Measurements from ENCODE around the gene EPX.
"Not testable (repeated sequence)": the region's sequence is repeated elsewhere in the genome, so short reads cannot be mapped to it uniquely, and the experiment has no call there.

EPX gene

DNA sequence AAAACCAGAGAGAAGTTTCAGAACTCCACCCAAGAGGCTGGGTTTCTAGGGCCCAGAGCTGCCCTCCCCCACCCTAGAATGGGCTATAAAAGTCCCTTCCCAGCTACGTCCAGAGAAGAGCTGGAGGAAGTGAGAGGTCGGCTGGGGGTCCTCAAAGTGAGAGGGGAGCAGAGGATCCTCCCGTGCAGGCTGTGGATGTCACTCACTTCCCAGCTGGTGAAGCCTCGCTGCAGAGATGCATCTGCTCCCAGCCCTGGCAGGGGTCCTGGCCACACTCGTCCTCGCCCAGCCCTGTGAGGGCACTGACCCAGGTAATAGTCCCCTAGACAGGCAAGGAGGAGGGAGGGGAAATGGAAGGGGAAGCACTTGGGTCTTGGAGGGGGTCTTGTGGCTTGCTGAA is at the start of gene EPX:
Gene EPX (plus strand): TSS at position 115 of the 400 bp plus-strand sequence. CDS start 121 bp downstream, at position 236.
- in situ Hi-C loops (cut with MboI; ENCODE audit: low pct_unique_long_range_greater_than_20kb, low sequenced_read_pairs), result no loop called here
- DNase-seq, result no peak

DNA sequence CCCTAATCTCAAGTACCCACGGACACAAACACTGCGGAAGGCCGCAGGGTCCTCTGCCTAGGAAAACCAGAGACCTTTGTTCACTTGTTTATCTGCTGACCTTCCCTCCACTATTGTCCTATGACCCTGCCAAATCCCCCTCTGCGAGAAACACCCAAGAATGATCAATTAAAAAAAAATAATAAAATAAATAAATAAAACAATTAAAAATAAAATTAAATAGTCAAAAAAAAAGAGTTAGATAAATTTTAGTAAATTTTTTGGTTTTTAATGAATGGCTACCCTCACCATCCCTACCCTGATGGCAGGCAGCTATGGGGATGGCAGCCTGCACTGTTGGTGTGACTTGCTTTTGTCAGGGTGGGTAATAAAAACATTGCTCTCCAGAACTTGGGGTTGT is 49.2 kb upstream of the EPX start:
- DNase-seq; in situ Hi-C loops (cut with MboI; ENCODE audit: low pct_unique_long_range_greater_than_20kb, low sequenced_read_pairs): not testable (repeated sequence)

DNA sequence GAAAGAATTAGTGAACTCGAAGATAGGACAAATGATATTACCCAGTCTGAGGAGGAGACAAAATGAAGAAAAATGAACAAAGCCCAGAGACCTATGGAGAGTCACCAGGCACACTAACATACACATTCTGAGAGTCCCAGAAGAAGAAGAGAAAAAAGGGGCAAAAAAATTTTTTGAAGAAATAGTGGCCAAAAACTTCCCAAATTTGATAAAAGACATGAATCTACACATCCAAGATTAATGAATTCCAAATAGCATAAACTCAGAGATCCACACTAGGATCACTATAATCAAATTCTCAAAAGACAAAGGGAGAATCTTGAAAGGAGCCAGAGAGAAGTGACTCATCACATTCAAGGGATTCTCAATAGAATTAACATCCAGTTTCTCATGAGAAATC is 47.7 kb upstream of the EPX start:
- no peak for DNase-seq
- in situ Hi-C loops (cut with MboI; ENCODE audit: low pct_unique_long_range_greater_than_20kb, low sequenced_read_pairs), result no loop called here

DNA sequence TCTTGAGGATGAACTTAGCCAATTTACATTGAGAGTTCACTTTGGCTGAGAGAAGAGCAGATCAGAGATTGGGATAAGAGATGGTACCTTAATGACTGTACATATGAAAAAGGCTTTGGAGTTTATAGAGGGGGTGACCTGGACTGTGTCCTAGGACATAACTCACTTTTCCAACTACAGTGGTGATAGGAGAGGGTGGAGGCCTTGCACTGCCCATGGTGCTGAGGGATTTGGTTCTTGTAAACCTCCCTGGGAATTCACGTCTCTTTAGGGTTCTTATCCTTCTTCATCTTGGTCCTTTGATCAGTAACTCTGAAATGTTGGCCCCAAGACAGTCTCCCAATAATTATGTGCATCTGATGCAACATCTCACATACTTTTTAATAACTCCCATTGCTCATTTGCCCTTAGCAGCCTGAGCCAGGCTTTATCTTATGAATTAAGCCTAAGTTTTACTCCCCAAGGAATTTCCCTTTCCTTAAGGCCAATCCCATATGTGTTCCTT is 44.5 kb upstream of the EPX start, which contains the start of gene OR4D1:
Gene OR4D1 (plus strand): TSS at position 455 of the 505 bp plus-strand sequence. CDS start 6,770 bp downstream, outside the sequence.
- in situ Hi-C loops (cut with MboI; ENCODE audit: low pct_unique_long_range_greater_than_20kb, low sequenced_read_pairs), result no loop called here

GRCh38 chr17:58148609-58149008 is 43.9 kb upstream of the EPX start:
- in situ Hi-C loops (cut with MboI; ENCODE audit: low pct_unique_long_range_greater_than_20kb, low sequenced_read_pairs), result no loop called here
- DNase-seq, result no peak

More for the DNA sequence above, 44.5 kb upstream of the EPX start, which contains the start of gene OR4D1:
- DNase-seq, result no peak

GRCh38 chr17:58150394-58150793 is 42.1 kb upstream of the EPX start:
- no peak for DNase-seq
- in situ Hi-C loops (cut with MboI; ENCODE audit: low pct_unique_long_range_greater_than_20kb, low sequenced_read_pairs), result no loop called here

DNA sequence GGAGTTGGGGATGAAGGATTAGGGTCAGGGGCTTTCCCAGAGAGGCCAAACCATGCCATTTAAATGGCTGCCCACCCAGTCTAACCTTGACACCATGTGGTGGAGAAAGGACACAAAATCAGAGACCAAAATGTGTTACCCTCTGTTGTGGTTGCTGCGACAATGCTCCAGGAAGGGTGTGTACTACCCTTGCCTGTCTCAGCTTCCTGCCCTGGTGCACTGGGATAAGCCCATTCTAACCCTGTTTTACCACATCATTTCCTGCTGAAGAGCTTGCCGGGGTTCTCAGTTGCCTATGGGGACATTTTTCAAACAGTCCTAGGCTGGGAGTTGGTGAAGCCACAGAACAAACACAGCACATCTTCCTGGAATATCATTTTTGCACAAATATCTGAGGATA is 39.5 kb upstream of the EPX start:
- in situ Hi-C loops (cut with MboI; ENCODE audit: low pct_unique_long_range_greater_than_20kb, low sequenced_read_pairs), result no loop called here
- peak; percentile 76 for DNase-seq

DNA sequence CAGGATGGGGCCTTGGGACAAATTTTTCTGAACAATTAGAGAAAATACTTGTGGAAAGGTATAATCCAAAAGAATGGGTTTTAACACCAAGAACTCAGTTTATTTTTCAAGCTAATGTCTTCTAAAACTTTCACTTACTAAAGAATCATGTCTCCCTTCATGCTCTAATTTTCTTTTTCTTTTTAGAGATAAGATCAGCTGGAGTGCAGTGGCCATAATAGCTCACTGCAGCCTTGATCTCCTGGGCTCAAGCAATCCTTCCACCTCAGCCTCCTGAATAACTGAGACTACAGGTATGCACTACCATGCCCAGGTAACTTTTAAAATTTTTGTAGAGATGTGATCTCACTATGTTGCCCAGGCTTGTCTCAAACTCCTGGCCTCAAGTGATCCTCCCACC is 38.9 kb upstream of the EPX start:
- in situ Hi-C loops (cut with MboI; ENCODE audit: low pct_unique_long_range_greater_than_20kb, low sequenced_read_pairs), result no loop called here
- DNase-seq, result no peak

DNA sequence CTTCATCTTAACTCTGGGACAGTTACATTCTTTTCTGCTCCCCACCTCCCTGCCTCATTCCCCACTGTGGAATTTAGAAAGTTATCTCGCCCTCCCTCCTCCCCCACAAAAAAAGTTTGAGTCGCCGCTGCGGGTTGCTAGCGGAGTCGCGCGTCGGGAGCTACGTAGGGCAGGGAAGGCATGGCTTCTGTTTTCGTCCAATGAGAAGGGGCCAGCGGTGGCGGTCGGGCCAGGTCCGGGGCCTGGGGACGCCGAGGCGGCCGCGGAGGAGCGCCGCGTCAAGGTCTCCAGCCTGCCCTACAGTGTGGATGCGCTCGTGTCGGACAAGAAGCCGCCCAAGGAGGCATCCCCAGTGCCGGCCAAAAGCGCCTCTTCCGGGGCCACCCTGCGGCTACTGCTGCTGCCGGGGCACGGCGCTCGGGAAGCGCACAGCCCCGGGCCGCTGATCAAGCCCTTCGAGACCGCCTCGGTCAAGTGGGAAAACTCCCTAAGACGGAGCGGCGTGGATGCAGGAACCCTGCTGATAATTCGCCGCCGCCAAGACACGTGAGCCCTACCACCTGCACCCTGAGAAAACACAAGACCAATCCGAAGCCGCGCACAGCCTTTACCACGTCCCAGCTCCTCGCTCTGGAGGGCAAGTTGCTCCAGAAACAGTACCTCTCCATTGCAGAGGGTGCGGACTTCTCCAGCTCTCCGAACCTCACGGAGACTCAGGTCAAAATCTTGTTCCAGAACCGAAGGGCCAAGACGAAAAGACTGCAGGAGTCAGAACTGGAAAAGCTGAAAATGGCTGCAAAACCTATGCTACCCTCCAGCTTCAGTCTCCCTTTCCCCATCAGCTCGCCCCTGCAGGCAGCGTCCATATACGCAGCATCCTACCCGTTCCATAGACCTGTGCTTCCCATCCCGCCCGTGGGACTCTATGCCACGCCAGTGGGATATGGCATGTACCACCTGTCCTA is 35.4 kb upstream of the EPX start:
- DNase-seq, result peak; percentile 9
- in situ Hi-C loops (cut with MboI; ENCODE audit: low pct_unique_long_range_greater_than_20kb, low sequenced_read_pairs), result no loop called here

GRCh38 chr17:58158181-58158580 is 34.3 kb upstream of the EPX start:
- DNase-seq, result no peak
- in situ Hi-C loops (cut with MboI; ENCODE audit: low pct_unique_long_range_greater_than_20kb, low sequenced_read_pairs), result no loop called here

DNA sequence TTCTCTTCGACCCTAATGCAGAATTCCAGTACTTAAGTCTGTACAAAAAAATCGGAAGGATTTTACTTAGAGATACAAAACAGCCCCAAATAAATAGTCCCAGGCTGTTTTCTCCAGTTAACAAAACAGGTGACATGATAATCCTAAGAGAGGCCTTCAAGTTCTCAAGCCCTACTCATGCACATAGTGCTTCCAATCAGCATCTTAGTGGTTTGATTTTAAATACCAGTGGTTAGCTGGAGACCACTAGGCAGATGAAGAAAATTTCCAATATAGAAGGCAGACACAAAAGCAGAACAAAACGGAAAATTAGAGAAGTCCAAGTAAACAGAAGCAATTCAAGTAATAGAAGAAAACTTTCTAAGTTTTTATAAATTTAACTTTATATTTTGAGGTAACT is 31.0 kb upstream of the EPX start:
- in situ Hi-C loops (cut with MboI; ENCODE audit: low pct_unique_long_range_greater_than_20kb, low sequenced_read_pairs), result no loop called here

DNA sequence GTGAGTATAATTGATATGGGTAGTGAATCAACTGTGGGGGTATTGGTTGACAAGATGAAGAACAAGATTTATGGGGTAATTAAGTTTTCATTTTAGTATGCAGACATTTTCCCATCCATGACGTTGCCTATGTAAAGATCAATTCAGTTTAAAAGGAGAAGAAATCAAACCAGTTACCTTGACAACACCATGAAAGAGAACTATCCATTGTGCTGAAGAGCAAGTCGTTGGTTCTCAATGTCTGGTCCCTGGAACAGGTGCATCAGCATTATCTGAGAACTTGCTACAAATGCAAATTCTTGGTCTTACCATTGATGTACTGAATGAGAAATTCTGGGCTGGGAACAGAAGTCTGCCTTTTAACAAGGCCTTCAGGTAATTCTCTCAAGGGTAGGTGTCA is 26.5 kb upstream of the EPX start:
- in situ Hi-C loops (cut with MboI; ENCODE audit: low pct_unique_long_range_greater_than_20kb, low sequenced_read_pairs), result no loop called here
- DNase-seq, result no peak

More for the DNA sequence above, 31.0 kb upstream of the EPX start:
- peak; percentile 39 for DNase-seq

DNA sequence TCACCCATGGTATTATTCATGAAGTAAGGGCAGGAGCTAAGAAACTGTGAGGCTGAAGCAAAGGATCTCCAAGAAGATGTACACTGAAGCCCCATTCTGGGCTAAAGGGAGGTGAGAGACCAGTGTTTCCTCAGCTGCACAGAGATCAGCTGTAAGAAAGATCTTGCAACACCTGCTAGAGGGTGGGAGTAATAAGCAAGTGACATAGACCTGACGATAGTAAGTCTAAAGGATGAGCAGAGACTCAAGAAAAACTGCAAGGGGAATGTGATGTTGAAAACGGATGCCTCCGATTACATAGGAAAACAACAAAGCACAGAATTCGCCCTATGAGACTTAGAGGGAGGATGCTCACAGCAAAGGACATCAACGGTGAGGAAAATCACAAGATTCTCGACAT is 25.8 kb upstream of the EPX start, which contains the start of gene OR4D2:
Gene OR4D2 (plus strand): TSS at position 301 of the 400 bp plus-strand sequence. CDS start 2,674 bp downstream, outside the sequence.
- no peak for DNase-seq
- in situ Hi-C loops (cut with MboI; ENCODE audit: low pct_unique_long_range_greater_than_20kb, low sequenced_read_pairs), result no loop called here

DNA sequence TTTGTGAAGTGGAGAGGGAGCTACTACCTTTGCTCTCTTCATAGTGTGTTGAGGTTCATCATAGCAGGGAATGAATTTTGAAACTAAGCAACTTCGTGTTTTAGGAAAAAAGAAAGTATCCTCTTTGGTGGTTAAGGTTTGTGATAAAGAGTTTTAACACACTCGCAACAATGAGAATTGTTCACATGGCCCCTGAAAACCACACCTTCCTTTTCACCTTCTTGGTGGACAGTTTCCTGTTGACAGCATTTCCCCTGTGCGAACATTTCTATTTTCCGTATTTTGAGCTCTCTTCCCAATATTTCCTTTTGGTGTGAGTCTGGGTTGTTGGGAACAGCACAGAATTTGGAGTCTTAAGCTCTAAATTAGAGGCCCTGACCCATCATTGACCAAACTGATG is 21.9 kb upstream of the EPX start:
- in situ Hi-C loops (cut with MboI; ENCODE audit: low pct_unique_long_range_greater_than_20kb, low sequenced_read_pairs), result no loop called here
- DNase-seq, result no peak

DNA sequence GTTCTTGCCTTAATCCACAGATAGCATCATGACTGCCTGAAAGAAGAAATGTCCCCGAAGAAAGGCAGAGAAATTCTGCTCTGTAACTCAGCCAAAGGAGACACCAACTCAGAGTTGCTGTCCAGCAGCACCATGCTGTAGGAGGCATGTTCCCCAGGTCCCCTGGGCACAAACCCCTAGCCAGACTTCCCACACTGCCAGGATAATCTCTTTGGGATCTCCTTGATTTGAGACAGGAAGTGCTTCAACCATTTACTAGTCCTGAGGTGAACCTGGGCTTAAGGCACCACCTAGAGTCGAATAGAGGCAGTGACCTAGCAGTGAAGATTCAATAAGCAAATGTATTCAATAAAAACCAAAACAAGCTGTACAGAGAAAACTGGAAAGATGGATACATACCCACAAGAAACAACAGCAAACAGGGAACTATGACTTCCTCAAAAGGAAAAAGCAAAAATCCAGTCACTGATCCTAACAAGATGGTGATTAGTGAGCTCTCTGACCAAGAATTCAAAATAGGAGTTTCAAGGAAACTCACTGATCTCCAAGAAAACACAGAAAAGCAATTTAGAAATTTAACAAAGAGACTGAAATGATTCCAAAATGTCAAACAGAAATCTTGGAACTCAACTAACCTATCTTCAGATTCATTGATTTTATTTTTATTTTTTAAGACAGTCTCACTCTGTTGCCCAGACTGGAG is 20.0 kb upstream of the EPX start:
- in situ Hi-C loops (cut with MboI; ENCODE audit: low pct_unique_long_range_greater_than_20kb, low sequenced_read_pairs), result no loop called here
- DNase-seq, result peak; percentile 66

DNA sequence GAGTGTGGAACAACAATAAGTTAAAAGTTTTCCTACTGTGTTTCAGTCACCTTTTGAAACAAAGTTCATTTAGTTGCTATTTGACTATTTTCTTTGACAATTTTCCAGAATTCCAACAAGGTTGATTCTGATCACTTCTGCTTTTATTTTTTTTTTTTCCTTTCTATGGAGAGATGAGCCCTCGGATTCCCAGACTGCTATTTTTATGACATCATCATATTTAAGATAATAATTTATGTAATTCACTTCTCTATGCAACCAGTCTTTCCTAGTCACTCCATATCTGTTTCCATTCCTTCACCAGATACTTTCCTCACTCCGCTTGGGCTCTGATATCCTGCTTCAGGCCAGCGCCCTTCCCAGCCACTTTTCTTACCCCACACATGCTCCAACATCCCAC is 17.7 kb upstream of the EPX start:
- DNase-seq, result no peak
- in situ Hi-C loops (cut with MboI; ENCODE audit: low pct_unique_long_range_greater_than_20kb, low sequenced_read_pairs), result no loop called here

- in situ Hi-C loops (cut with MboI; ENCODE audit: low pct_unique_long_range_greater_than_20kb, low sequenced_read_pairs), result no loop called here
- no peak for DNase-seq
These were observed 16.3 kb upstream of the EPX start for GRCh38 chr17:58176200-58176599.

DNA sequence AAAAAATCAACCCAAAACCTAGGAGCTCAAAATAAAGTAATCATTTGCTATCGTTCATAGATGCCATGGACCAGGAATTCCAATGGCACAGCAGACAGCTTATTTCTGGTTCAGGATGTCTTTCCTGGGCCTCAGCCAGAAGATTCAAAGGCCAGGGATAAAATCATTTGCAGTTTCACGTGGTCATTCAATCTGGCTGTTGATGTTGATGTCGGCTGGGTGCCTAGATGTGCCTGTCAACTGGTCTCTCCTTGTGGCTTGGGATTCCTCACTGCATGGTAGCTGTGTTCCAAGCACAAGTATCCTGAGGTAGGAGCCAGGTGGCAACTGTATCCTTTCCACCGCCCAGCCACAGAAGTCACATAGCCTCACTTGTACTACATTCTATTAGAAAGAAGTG is 10.7 kb upstream of the EPX start:
- in situ Hi-C loops (cut with MboI; ENCODE audit: low pct_unique_long_range_greater_than_20kb, low sequenced_read_pairs), result no loop called here
- DNase-seq, result no peak

- in situ Hi-C loops (cut with MboI; ENCODE audit: low pct_unique_long_range_greater_than_20kb, low sequenced_read_pairs), result no loop called here
- no peak for DNase-seq
These were observed 9.0 kb upstream of the EPX start for GRCh38 chr17:58183514-58183913.

Data from KBM-7 (cell line).